Thyroid gland (tissue), 4 donors: ENCODE measurements around the gene QDPR. TPM values are rescaled to one million over a fixed set of nuclear protein-coding genes. Genes with fewer than 3 reads are reported as not detected.

Source experiments
- DNase-seq, 2 donors: peaks; one replicate each; pipeline ENCODE4 v3.0.0-alpha.2; 2019
- H3K27ac ChIP-seq, 3 donors: fragments of 200-600 bp; sonication (generic); 1 replicate in 2 of 3; 2 replicates in 1 of 3; pipeline ENCODE4 v1.5.1; 2016 to 2019; ENCODE audit warnings: mild to moderate bottlenecking in 1 of 3, moderate library complexity in 1 of 3
- H3K27me3 ChIP-seq: fragments of 200-600 bp; sonication (generic); one replicate; pipeline ENCODE4 v1.5.1; 2019
- H3K36me3 ChIP-seq, 2 donors: fragments of 200-600 bp; sonication (generic); one replicate each; pipeline ENCODE4 v1.5.1; 2016 to 2019
- H3K4me1 ChIP-seq, 2 donors: fragments of 200-600 bp; sonication (generic); one replicate each; pipeline ENCODE4 v1.5.1; 2017 to 2019
- H3K4me3 ChIP-seq, 3 donors: fragments of 200-600 bp; sonication (generic); replicated peaks in 1 of 3; 1 replicate in 2 of 3; 2 replicates in 1 of 3; pipeline ENCODE4 v1.5.1; 2016; ENCODE audit warnings: mild to moderate bottlenecking in 1 of 3
- H3K9me3 ChIP-seq: fragments of 200-600 bp; sonication (generic); one replicate; pipeline ENCODE4 v1.5.1; 2017
- CTCF ChIP-seq, 6 experiments: fragments of 200-600 bp in 3 of 6; fragments of 450-650 bp in 3 of 6; sonication (generic) in 3 of 6; IDR thresholded peaks; one replicate each; pipeline ENCODE4 v1.5.1; 2016 to 2019; ENCODE audit warnings: antibody characterized with exemption in 6 of 6, mild to moderate bottlenecking in 2 of 6, inconsistent platforms in 1 of 6, moderate library complexity in 1 of 6
- POLR2A ChIP-seq, 2 donors: fragments of 450-650 bp; IDR thresholded peaks; one replicate each; pipeline ENCODE4 v1.6.1; 2017; ENCODE audit warnings: antibody characterized with exemption in 2 of 2, mild to moderate bottlenecking in 2 of 2, moderate library complexity in 1 of 2
- WGBS, 2 donors: methylation state at CpG; one replicate each; pipeline ENCODE4 v1.1.5; 2017; 5-methylcytosine and 5-hydroxymethylcytosine counted together
- intact Hi-C: fragments of 100-400 bp; cut with DNase I; formaldehyde crosslinking; loops from one replicate; pipeline ENCODE4 v1.15.1; 2023
- total RNA-seq, 4 donors: library from RNA; depleted of rRNA; stranded (reverse); fragments of >200 nt; gene quantifications; one replicate each; pipeline ENCODE4 v1.2.3, GENCODE V29; 2016

The QDPR gene
- total RNA-seq, 4 donors from 2014 or later, result 4.0 to 14.7 (median 9.6) TPM

- intact Hi-C loops, result no loop called here
- H3K4me1 ChIP-seq, result no peaks in the 10 kb centered on the region
- WGBS, 2 donors, result 93 to 96% methylated on average over 2 of the region's 2 CpGs
- no peaks in the 10 kb centered on the region for H3K27me3 ChIP-seq
- no peak for DNase-seq
- no peak for TF ChIP-seq POLR2A (IDR thresholded peaks at IDR 0.05)
- TF ChIP-seq CTCF (IDR thresholded peaks at IDR 0.05), result no peak
- no peak overlapping the region for H3K4me3 ChIP-seq
- H3K9me3 ChIP-seq, result no peaks in the 10 kb centered on the region
- peaks cover 6 to 11% of the 10 kb centered on the region in 2 donors for H3K36me3 ChIP-seq
- no peak overlapping the region for H3K27ac ChIP-seq
Measured at GRCh38 chr4:17482716-17483115, 29.2 kb downstream of the QDPR start.

- WGBS, 2 donors, result 94 to 97% methylated on average over 2 of the region's 2 CpGs
- Histone ChIP-seq H3K4me1 (no peaks in the 10 kb centered on the region), H3K27ac (no peak overlapping the region), H3K27me3 (no peaks in the 10 kb centered on the region), H3K9me3 (no peaks in the 10 kb centered on the region), H3K4me3 (no peak overlapping the region), H3K36me3 (peaks cover 0 to 3% of the 10 kb centered on the region in 2 donors)
- DNase-seq, result no peak
- intact Hi-C loops, result no loop called here
- TF ChIP-seq POLR2A (IDR thresholded peaks at IDR 0.05), result no peak
- no peak for TF ChIP-seq CTCF (IDR thresholded peaks at IDR 0.05)
Measured at GRCh38 chr4:17480955-17481354, 30.9 kb downstream of the QDPR start.

- Histone ChIP-seq H3K27ac (no peak overlapping the region), H3K27me3 (no peaks in the 10 kb centered on the region), H3K9me3 (no peaks in the 10 kb centered on the region), H3K4me1 (no peaks in the 10 kb centered on the region), H3K36me3 (peaks cover 0 to 2% of the 10 kb centered on the region in 2 donors), H3K4me3 (no peak overlapping the region)
- WGBS, 2 donors, result 78 to 84% methylated on average over 7 of the region's 7 CpGs
- TF ChIP-seq POLR2A (IDR thresholded peaks at IDR 0.05) (no peak), CTCF (IDR thresholded peaks at IDR 0.05) (no peak)
- DNase-seq, result no peak
- intact Hi-C loops, result no loop called here
Measured at GRCh38 chr4:17480210-17480927, 31.5 kb downstream of the QDPR start.

- no peak for DNase-seq
- intact Hi-C loops, result loop anchor here (10.0 kb wide), 1 partner anchor 1183 kb away; no protein-coding TSS in a partner anchor
- Histone ChIP-seq H3K27ac (no peak overlapping the region), H3K4me3 (no peak overlapping the region), H3K27me3 (no peaks in the 10 kb centered on the region), H3K9me3 (no peaks in the 10 kb centered on the region), H3K4me1 (no peaks in the 10 kb centered on the region), H3K36me3 (no peaks in the 10 kb centered on the region)
- 93 to 95% methylated on average over 9 of the region's 9 CpGs for WGBS, 2 donors
- no peak for TF ChIP-seq POLR2A (IDR thresholded peaks at IDR 0.05)
- no peak for TF ChIP-seq CTCF (IDR thresholded peaks at IDR 0.05)
Measured at GRCh38 chr4:17477774-17478472, 34.0 kb downstream of the QDPR start.

GRCh38 chr4:17476853-17477252 lies 35.0 kb downstream of the QDPR start:
- no peak for DNase-seq
- intact Hi-C loops, result loop anchor here (10.0 kb wide), 1 partner anchor 1182 kb away; no protein-coding TSS in a partner anchor
- no peak overlapping the region for H3K4me3 ChIP-seq
- 75 to 86% methylated on average over 3 of the region's 3 CpGs for WGBS, 2 donors
- no peaks in the 10 kb centered on the region for H3K4me1 ChIP-seq
- H3K9me3 ChIP-seq, result no peaks in the 10 kb centered on the region
- no peaks in the 10 kb centered on the region for H3K36me3 ChIP-seq
- H3K27me3 ChIP-seq, result no peaks in the 10 kb centered on the region
- TF ChIP-seq CTCF (IDR thresholded peaks at IDR 0.05) (no peak), POLR2A (IDR thresholded peaks at IDR 0.05) (no peak)
- no peak overlapping the region for H3K27ac ChIP-seq
